ENCODE measurements around the gene KCNJ16. TPM values are rescaled to one million over a fixed set of nuclear protein-coding genes. Genes with fewer than 3 reads are reported as not detected.
A peak's percentile ranks its signal among the peaks of the same experiment; 100 is the strongest.

Gene KCNJ16
- total and polyA plus RNA-seq, 4 donors = 26.8 to 82.7 (median 62.4) TPM

DNA sequence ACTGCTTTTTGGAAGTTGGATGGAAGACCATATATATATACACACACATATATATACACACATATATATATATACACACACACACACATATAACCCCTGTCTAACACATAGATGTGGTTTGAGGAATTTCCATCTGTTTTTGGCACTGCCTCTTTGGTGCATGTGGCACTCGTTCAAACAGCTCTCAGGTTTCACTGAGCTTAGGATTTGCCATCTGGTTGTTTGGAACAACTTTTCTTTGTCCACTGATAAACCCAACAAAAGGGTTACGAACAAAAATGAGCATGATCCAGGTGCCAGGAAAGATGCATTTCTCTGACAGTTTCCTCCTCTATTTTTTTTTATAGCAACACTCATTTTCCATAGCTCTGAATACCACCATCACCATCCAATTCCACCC lies 14.6 kb upstream of the KCNJ16 start:
- H3K27me3 ChIP-seq (ENCODE audit: control insufficient read depth, insufficient read depth, low read length) = no peaks in the 10 kb centered on the region

DNA sequence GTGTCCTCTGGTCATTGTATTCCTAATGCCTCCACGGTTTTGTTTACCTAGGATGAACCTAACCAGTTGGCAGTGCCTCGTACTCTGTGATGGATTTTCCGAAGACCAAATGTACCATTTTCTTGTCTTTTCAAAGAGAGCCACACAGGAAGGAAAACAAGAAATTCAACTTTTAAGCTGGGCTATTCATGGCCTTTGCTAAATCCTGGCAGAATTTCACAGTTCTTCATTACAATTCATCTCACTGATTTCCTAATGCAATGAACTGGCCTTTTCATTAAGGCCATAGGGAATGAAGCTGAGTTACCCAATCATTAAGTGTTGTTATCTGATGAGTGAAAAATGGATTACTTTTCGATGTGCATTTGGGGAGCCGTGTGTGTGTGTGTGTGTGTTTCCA lies 7.9 kb upstream of the KCNJ16 start:
- Histone ChIP-seq H3K4me3 (ENCODE audit: low read depth, low read length) (no peak overlapping the region), H3K4me1 (ENCODE audit: control insufficient read depth, insufficient read depth, low read length) (no peaks in the 10 kb centered on the region), H3K27ac (ENCODE audit: low read depth, low read length) (peak overlapping the region; percentile 22), H3K36me3 (ENCODE audit: control insufficient read depth, insufficient read depth, low read length) (no peaks in the 10 kb centered on the region), H3K9me3 (ENCODE audit: control insufficient read depth, insufficient read depth, low read length) (no peaks in the 10 kb centered on the region), H3K27me3 (ENCODE audit: control insufficient read depth, insufficient read depth, low read length) (no peaks in the 10 kb centered on the region)
- peak in 2 of 6 donors; percentile 68 to 70 for DNase-seq (ENCODE audit: low read depth in 4 of 6, low spot score in 6 of 6)
- 34% methylated on average over 5 of the region's 5 CpGs for WGBS (ENCODE audit: insufficient coverage)

More for the DNA sequence above, 14.6 kb upstream of the KCNJ16 start:
- DNase-seq (ENCODE audit: low read depth in 4 of 6, low spot score in 6 of 6) = peak in 1 of 6 donors; percentile 64
- no peak overlapping the region for H3K4me3 ChIP-seq (ENCODE audit: low read depth, low read length)
- H3K36me3 ChIP-seq (ENCODE audit: control insufficient read depth, insufficient read depth, low read length) = no peaks in the 10 kb centered on the region
- no peaks in the 10 kb centered on the region for H3K4me1 ChIP-seq (ENCODE audit: control insufficient read depth, insufficient read depth, low read length)
- no peak overlapping the region for H3K27ac ChIP-seq (ENCODE audit: low read depth, low read length)
- no peaks in the 10 kb centered on the region for H3K9me3 ChIP-seq (ENCODE audit: control insufficient read depth, insufficient read depth, low read length)
- 43% methylated on average over 2 of the region's 2 CpGs for WGBS (ENCODE audit: insufficient coverage)

DNA sequence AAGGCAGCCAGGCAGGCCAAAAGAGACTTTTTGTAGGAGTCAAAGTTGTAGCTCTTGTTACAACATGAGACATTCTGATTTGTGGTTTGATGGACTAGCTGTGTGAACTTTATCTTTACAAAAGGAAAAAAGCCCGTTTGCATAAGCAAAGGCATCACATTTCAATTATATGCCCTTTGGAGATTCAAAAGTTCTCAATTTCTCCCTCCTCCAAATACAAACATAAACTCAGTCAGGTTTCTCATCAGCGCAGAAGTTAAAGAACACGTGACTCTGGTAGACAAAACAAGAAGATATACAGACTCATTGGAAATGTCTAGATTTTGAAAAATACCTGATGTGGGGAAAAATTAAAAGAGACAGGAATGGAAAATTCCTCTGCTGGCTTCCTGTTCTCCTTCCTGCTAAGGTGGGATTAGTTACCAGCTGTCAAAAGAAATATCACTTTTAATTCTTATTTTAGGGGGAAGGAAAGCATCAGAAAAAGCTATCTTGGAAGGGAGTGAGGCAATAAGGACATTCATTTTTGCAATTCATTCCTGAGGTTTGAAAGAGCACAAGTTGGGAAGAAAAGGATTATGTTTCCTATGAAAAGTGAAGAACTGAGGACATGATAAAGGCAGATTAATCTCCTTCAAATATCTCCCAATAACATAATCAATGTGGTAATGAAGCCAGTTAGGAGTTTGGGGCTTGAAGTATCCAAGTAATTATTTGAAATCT lies 4.6 kb upstream of the KCNJ16 start:
- H3K27me3 ChIP-seq (ENCODE audit: control insufficient read depth, insufficient read depth, low read length) = no peaks in the 10 kb centered on the region
- no peak overlapping the region for H3K27ac ChIP-seq (ENCODE audit: low read depth, low read length)
- H3K36me3 ChIP-seq (ENCODE audit: control insufficient read depth, insufficient read depth, low read length) = no peaks in the 10 kb centered on the region
- no peaks in the 10 kb centered on the region for H3K9me3 ChIP-seq (ENCODE audit: control insufficient read depth, insufficient read depth, low read length)
- no peak for DNase-seq (ENCODE audit: low read depth in 4 of 6, low spot score in 6 of 6)
- no peak overlapping the region for H3K4me3 ChIP-seq (ENCODE audit: low read depth, low read length)
- no peaks in the 10 kb centered on the region for H3K4me1 ChIP-seq (ENCODE audit: control insufficient read depth, insufficient read depth, low read length)
- WGBS (ENCODE audit: insufficient coverage) = no CpG with 5 or more reads among the region's 3 CpGs

DNA sequence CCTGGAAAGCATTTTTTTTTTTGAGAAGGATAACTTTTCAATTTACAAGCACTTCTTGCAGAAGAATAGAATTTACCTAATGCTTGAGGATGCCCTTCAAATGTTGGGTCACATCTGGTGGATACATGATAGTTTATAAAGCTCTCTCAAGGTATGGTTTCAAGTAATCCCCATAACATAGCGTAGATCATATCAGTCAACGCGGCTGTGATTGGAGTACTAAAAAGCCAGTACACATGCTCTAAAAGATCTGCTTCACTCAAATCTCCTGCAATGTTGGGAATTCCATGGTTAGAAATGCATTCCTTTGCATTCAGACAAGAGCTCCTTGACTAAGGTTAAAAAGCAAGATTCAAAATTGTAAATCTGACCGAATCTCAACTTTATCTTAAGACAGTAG lies 3.9 kb upstream of the KCNJ16 start:
- Histone ChIP-seq H3K27me3 (ENCODE audit: control insufficient read depth, insufficient read depth, low read length) (no peaks in the 10 kb centered on the region), H3K36me3 (ENCODE audit: control insufficient read depth, insufficient read depth, low read length) (no peaks in the 10 kb centered on the region), H3K27ac (ENCODE audit: low read depth, low read length) (no peak overlapping the region), H3K9me3 (ENCODE audit: control insufficient read depth, insufficient read depth, low read length) (no peaks in the 10 kb centered on the region), H3K4me1 (ENCODE audit: control insufficient read depth, insufficient read depth, low read length) (no peaks in the 10 kb centered on the region), H3K4me3 (ENCODE audit: low read depth, low read length) (no peak overlapping the region)
- no peak for DNase-seq (ENCODE audit: low read depth in 4 of 6, low spot score in 6 of 6)
- no CpG with 5 or more reads among the region's 4 CpGs for WGBS (ENCODE audit: insufficient coverage)

DNA sequence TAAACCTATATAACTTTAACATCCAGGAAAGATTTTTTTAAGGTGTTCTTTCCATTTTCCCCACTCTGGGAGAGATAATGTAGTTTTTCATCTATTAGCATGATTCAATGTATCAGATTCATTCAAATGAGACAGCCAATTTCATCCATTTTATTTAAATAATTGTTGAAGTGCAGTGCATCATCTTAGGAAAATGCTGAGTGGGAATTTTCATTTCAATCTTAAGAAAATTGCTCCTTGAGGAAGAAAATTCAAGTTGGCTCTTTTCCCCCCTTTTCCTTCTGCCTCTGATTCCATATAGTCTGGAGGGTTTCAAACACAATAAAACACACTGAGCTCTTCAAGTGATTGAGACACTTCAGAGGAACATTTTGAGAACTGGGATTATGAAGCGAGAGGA lies 3.4 kb upstream of the KCNJ16 start:
- Histone ChIP-seq H3K27me3 (ENCODE audit: control insufficient read depth, insufficient read depth, low read length) (no peaks in the 10 kb centered on the region), H3K4me3 (ENCODE audit: low read depth, low read length) (no peak overlapping the region), H3K36me3 (ENCODE audit: control insufficient read depth, insufficient read depth, low read length) (no peaks in the 10 kb centered on the region), H3K4me1 (ENCODE audit: control insufficient read depth, insufficient read depth, low read length) (no peaks in the 10 kb centered on the region), H3K9me3 (ENCODE audit: control insufficient read depth, insufficient read depth, low read length) (no peaks in the 10 kb centered on the region), H3K27ac (ENCODE audit: low read depth, low read length) (no peak overlapping the region)
- 100% methylated on average over 1 of the region's 1 CpG for WGBS (ENCODE audit: insufficient coverage)
- DNase-seq (ENCODE audit: low read depth in 4 of 6, low spot score in 6 of 6) = no peak

DNA sequence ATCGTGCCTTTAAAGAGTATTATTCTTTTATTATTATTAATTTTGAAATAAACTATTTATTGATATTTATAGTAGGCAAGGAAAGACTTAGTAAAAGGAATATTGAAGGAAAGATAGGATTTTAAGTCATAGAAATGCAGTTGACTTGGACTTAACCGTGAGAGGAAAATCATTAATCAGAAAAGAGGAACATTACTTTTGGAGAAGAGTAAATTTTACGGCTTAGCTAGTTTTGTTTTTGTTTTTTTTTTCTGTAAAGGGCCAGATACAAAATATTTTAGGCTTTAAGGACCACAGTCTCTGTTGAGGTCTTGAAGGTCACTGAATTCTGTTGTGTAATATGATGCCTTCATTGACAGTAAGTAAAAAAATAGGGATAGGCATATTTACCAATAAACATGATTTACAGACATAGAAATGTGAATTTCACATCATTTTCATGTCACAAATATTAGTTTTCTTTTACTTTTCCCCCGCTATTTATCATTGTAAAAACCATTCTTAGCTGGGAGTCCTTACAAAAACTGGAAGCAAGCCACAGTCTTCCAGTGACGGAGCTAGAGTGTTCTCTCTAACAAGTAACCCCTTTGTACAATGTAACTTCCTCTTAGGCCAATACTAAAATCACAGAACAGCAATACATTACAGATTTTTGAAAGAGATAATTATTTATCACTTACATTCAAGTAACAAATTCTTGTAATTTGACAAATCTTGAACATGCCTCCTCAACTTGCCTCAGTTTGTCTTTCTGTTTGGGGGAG lies 2.3 kb upstream of the KCNJ16 start:
- Histone ChIP-seq H3K4me3 (ENCODE audit: low read depth, low read length) (no peak overlapping the region), H3K27me3 (ENCODE audit: control insufficient read depth, insufficient read depth, low read length) (no peaks in the 10 kb centered on the region), H3K36me3 (ENCODE audit: control insufficient read depth, insufficient read depth, low read length) (no peaks in the 10 kb centered on the region), H3K27ac (ENCODE audit: low read depth, low read length) (no peak overlapping the region), H3K4me1 (ENCODE audit: control insufficient read depth, insufficient read depth, low read length) (no peaks in the 10 kb centered on the region), H3K9me3 (ENCODE audit: control insufficient read depth, insufficient read depth, low read length) (no peaks in the 10 kb centered on the region)
- WGBS (ENCODE audit: insufficient coverage) = 64% methylated on average over 3 of the region's 5 CpGs
- peak in 2 of 6 donors; percentile 28 to 52 for DNase-seq (ENCODE audit: low read depth in 4 of 6, low spot score in 6 of 6)

DNA sequence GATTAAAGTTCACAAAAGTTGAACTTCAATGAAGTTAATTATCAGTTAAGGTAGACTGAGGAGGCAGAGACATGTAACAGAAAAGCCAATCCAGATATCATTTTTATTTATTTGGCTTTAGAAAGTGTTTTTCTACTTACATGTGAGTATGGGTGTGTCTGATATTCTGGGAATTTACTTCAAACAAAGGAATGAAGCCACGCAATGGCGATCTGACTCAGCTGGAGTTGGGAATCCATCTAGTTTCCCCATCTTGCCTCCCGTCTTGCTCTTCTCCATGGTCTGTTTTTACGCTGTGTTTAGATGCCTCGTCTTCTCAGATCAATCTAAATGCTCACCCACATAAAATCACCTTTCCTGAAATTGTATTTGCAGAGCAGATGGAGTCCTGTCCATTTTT lies 1.7 kb upstream of the KCNJ16 start:
- no peak for DNase-seq (ENCODE audit: low read depth in 4 of 6, low spot score in 6 of 6)
- H3K27ac ChIP-seq (ENCODE audit: low read depth, low read length) = no peak overlapping the region
- H3K36me3 ChIP-seq (ENCODE audit: control insufficient read depth, insufficient read depth, low read length) = no peaks in the 10 kb centered on the region
- H3K9me3 ChIP-seq (ENCODE audit: control insufficient read depth, insufficient read depth, low read length) = no peaks in the 10 kb centered on the region
- H3K27me3 ChIP-seq (ENCODE audit: control insufficient read depth, insufficient read depth, low read length) = no peaks in the 10 kb centered on the region
- H3K4me3 ChIP-seq (ENCODE audit: low read depth, low read length) = no peak overlapping the region
- no peaks in the 10 kb centered on the region for H3K4me1 ChIP-seq (ENCODE audit: control insufficient read depth, insufficient read depth, low read length)
- WGBS (ENCODE audit: insufficient coverage) = 92% methylated on average over 2 of the region's 5 CpGs

DNA sequence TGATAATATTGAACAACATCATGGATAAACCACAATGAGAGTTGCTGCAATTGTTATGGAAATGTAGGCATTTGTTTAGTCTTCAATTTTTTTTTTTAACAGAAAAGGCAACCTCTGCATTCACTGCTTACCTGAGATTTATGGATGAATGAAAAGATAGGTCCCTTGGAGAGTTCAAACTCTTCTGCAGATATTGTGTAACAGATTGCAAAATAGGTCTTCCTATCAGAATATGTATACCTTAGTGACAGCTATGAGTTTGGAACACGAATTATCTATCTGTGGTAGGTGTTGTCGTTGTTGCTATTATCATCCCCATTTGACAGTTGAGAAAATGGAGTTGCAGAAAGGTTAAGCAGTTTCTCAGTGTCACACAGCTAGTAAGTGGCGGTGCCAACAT lies 1.2 kb upstream of the KCNJ16 start:
- WGBS (ENCODE audit: insufficient coverage) = 100% methylated on average over 1 of the region's 3 CpGs
- Histone ChIP-seq H3K4me1 (ENCODE audit: control insufficient read depth, insufficient read depth, low read length) (no peaks in the 10 kb centered on the region), H3K9me3 (ENCODE audit: control insufficient read depth, insufficient read depth, low read length) (no peaks in the 10 kb centered on the region), H3K27me3 (ENCODE audit: control insufficient read depth, insufficient read depth, low read length) (no peaks in the 10 kb centered on the region), H3K36me3 (ENCODE audit: control insufficient read depth, insufficient read depth, low read length) (no peaks in the 10 kb centered on the region), H3K4me3 (ENCODE audit: low read depth, low read length) (no peak overlapping the region), H3K27ac (ENCODE audit: low read depth, low read length) (no peak overlapping the region)
- no peak for DNase-seq (ENCODE audit: low read depth in 4 of 6, low spot score in 6 of 6)

DNA sequence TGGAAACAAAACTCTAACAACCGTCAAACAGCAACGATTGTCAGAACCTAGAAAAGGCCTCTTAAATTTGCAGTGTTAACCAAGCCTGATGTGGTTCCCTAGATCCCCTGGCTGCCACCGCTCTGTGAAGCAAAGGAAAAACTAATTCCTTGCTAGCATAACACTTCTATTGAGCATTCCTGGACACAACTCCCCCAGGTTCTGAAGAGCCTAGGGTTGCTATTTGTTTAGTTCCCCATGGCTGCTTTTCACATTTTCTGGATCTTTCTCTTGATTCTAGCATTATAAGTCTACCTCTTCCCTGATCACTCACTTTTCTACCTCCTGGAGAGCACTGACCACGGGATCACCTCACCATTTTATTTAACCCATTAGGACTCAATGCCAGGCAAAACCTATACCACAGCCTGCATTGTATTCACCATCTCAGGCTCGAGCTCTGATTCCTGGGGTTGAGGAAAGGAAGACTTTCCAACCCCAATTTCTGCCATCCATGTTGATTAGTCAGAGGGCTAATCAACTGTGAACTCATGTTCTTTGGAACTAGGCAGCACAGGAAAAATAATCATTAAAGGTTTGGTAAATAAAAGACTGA lies 692 bp upstream of the KCNJ16 start:
- Histone ChIP-seq H3K27ac (ENCODE audit: low read depth, low read length) (no peak overlapping the region), H3K36me3 (ENCODE audit: control insufficient read depth, insufficient read depth, low read length) (no peaks in the 10 kb centered on the region), H3K27me3 (ENCODE audit: control insufficient read depth, insufficient read depth, low read length) (no peaks in the 10 kb centered on the region), H3K4me1 (ENCODE audit: control insufficient read depth, insufficient read depth, low read length) (no peaks in the 10 kb centered on the region), H3K4me3 (ENCODE audit: low read depth, low read length) (no peak overlapping the region), H3K9me3 (ENCODE audit: control insufficient read depth, insufficient read depth, low read length) (no peaks in the 10 kb centered on the region)
- DNase-seq (ENCODE audit: low read depth in 4 of 6, low spot score in 6 of 6) = no peak
- WGBS (ENCODE audit: insufficient coverage) = 50% methylated on average over 4 of the region's 5 CpGs

All from spinal cord (tissue), 10 donors.